Left ventricle myocardium superior (tissue), 1 donor: Measurements from ENCODE around the gene NPHP3. TPM values are rescaled to one million over a fixed set of nuclear protein-coding genes. Genes with fewer than 3 reads are reported as not detected.
"Not testable (repeated sequence)": the region's sequence is repeated elsewhere in the genome, so short reads cannot be mapped to it uniquely, and the experiment has no call there.

Source experiments
- ATAC-seq: fragments of 200-7000 bp; cut with Tn5 transposase; one replicate; pipeline ENCODE4 v1.9.1; 2020; ENCODE audit warnings: mild to moderate bottlenecking, moderate library complexity
- DNase-seq: peaks from one replicate; pipeline ENCODE4 v3.0.0-alpha.2; 2020
- intact Hi-C: fragments of 100-400 bp; cut with micrococcal nuclease; formaldehyde crosslinking; loops from one replicate; pipeline ENCODE4 v1.11.0; 2022
- total RNA-seq: library from RNA; stranded (reverse); fragmentation: NEBNext Ultra II Directional; extraction: Animal tissue kit (Norgen Biotek cat#: 25700); gene quantifications from one replicate; pipeline ENCODE4 v1.2.1, GENCODE V29; 2021
- donor health status: DM: no; HTN: yes; CAD: no; lungs with severe emphysema.

The NPHP3 gene
- total RNA-seq, 1 donor from 2014 or later = 9.2 TPM

DNA sequence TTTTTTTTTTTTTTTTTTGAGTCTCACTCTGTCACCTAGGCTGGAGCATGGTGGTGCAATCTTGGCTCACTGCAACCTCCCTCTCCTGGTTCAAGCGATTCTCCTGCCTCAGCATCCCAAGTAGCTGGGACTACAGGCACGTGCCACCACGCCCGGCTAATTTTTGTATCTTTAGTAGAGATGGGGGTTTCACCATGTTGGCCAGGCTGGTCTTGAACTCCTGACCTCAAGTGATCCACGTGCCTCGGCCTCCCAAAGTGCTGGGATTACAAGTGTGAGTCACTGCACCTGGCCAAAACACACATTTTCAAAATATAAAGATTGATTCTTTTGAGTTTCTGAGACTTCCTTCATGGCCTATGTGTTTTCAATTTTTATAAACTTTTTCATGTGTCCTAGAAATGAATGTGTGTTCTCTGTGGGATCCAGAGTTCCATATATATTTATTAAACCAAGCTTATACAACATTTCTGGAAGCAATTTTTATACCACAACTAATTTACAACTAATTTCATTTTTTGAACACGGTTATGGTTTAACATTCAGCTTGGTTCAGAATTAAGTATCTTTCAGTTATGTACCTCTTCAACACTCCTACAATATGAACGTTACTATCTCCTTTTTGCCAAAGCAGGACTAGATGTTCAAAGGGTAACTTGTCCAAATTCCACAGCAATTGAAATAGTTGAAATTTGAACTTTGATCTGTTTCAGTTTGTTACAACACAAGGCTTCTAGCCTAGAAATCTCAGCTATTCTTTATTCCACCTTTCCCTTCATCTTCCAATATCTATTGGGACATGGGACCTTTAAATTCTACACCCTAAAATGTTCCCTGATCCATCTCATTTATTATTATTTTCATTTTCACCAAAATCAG lies 64.1 kb downstream of the NPHP3 start:
- no peak for DNase-seq
- no peak for ATAC-seq
- intact Hi-C loops = no loop called here

DNA sequence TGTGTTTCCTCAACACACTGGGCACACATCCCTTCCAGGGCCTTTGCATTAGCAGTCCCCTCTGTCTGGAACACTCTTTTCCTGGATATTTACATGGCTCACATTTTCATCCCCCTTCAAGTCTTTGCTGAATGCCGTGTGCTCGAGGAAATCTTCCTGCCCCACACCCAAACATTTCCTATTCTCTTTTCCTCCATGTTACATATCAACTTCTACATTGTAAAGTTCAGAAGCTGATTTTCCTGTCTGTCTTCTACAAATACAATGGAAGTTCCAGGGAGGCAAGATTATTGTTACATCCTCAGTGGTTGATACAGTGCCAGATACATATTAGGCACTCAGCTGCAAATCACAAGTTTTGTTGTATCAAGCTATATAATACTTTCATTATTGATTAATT lies 66.7 kb downstream of the NPHP3 start:
- intact Hi-C loops = no loop called here
- ATAC-seq (no peak), DNase-seq (no peak)

DNA sequence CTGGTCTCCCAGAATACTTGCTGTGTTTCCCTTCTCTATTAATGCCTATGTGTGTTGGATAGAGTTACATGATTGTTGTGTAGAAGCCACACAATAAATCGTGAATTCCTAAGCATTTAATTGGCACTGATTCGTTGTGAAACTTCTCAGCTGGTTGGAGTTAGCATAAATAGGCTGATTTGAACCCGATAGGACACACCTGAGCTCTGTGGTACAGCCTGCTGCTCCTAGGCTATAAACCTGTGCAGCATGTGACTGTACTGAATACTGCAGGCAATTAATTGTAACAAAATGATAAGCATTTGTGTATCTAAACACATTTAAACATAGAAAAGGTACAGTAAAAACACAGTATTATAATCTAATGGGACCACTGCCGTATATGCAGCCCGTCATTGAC lies 67.5 kb downstream of the NPHP3 start:
- ATAC-seq (no peak), DNase-seq (no peak)
- intact Hi-C loops = no loop called here

DNA sequence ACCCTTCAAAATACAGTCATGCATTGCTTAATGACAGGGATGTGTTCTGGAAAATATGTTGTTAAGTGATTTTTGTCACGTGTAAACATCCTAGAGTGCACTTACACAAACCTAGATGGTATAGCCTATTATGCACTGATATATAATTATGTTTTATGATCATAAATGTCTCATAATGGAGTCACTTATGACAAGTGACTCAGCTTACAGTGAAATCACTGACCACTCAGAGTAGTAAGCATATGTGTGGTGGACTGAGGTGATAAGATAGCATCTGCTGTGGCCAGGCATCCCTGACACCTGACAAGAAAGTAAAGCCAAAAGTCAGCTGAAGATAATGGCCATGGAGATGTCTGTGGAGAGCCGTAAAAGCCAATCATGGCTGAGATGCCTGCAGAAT lies 68.0 kb downstream of the NPHP3 start:
- DNase-seq (no peak), ATAC-seq (no peak)
- intact Hi-C loops = no loop called here

DNA sequence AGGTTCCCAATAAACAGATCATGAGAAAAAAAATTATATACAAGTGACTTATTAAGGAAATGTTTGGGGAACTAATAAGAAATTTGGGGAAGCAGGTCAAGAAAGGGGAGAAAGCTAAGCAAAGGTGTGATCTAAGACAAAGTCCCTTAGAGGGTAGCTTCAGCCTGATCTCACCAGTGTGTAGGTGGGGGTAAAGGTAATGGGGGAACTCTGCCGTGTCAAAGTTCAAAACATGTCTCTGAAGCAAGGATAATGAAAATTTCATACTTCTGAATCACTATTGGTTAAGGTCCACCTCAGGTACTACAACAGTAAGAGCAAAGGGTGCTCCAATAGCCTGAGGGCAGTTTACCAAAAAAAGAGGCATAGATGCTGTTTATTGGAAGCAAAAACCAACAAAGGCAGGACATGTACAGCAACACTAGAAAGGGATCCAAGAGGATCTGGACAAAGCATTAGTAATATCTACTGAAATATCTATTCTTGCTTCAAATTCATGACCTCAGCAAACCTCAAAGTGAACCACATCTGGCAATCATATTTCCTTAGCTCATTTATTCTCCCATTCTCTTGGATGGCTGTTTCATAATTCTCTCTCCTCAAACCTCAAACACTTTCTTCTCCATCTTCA lies 69.5 kb downstream of the NPHP3 start:
- intact Hi-C loops = no loop called here
- no peak for DNase-seq
- no peak for ATAC-seq

DNA sequence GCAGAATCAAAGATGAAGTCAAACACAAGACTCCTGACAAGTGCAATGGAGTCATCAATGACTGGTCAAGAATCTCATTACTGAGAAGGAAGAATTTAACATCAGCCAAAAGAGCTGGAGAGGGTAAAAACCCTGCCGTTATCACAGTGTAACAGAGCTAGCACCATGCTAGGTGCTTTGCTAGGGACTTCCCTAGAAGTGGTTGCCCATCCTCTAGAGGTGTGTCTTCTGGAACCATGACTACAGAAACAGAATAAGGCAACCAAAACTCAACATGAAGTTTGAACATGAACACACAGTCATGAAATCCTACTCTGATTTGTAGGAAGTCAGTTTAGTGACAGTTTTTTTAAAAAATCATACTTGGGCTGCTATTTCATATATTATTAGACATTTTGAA lies 72.1 kb downstream of the NPHP3 start:
- no peak for DNase-seq
- intact Hi-C loops = no loop called here
- ATAC-seq = no peak

DNA sequence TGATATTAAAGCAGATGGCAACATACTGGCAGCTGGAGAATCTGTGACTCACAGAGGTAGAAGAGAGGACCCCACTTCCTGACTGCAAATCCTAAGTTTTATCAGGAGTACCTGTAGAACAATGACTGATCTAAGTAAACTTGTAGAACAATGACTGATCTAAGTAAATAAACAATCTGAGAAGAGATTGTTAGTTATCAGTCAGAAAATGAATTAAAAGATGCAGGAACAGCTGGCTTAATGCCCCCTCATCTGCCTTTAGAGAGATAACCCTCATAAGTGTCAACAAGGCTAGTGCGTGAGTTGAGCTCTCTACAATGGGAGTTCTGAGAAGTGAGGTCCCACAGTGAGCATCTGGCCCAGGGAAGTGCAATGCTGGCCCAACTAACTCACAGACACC lies 77.2 kb downstream of the NPHP3 start:
- ATAC-seq = no peak
- intact Hi-C loops = no loop called here
- DNase-seq = no peak

DNA sequence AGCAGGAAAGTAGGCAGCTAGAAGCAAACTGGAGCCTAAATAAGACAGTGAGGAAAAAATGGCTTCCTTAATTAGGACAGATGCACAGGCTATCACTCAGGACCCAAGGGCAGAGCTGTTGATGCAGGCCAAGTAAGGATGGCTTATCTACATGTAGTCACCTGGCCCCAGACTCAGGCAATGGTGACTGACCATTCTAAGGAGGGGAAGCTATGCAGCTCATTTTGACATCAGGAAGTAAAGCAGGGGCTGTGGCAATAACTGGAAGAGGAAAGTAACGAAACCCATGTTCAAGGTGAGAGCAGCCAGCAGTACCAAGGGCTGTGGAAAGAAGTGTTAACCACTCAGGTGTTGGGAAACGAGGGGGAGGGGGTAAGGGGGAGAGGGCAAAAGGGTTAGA lies 78.8 kb downstream of the NPHP3 start:
- ATAC-seq = no peak
- DNase-seq = no peak
- intact Hi-C loops = loop anchor here (2.0 kb wide), 1 partner anchor 107 kb away; no protein-coding TSS in a partner anchor

DNA sequence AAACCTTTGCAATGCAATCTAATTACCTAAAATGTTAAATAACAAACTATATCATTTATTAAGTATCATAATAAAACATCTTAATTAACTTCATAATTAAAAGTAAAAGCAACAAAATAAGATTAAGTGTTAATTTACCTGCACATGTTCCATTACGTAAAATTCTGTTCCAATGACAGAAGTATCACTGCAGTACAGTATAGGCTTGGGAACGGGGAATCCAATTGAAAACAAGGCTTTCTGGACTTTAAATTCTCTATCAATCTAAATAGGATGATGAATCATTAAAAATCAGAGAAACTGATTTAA lies 79.7 kb downstream of the NPHP3 start:
- intact Hi-C loops = loop anchor here (2.0 kb wide), 1 partner anchor 106 kb away; no protein-coding TSS in a partner anchor
- no peak for DNase-seq
- no peak for ATAC-seq

DNA sequence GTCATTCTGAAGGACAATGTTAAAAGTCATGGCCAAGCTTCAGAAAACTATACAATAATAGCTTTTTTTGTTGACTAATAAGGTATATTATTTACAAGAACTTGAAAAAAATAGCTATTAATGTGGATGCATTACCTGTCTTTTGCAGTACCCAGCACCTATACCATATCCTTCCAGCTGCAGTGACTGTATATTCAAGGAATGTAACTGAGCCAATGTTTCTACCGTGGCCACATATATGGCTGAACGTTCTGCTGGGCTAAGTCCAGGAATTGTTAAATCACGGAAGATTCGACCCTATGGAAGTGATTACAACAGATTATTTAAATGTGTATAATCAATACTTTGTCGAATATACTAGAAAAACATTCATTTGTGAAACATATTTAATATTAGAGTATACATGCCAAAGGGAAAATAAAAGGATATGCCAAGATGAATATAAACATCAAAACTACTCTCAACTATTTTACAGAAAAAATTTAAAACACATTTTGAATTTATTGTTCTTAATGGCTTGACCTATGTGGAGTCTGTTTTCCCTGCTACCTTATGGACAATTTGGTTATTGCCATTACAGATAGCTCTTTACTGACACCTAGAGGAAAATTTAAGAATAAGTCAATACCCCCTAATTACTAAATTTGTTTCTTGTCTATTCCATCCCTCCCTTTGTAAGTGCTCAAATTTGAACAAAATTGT lies 80.2 kb downstream of the NPHP3 start:
- ATAC-seq = peak; percentile 61
- intact Hi-C loops = loop anchor here (2.0 kb wide), 1 partner anchor 105 kb away; no protein-coding TSS in a partner anchor

DNA sequence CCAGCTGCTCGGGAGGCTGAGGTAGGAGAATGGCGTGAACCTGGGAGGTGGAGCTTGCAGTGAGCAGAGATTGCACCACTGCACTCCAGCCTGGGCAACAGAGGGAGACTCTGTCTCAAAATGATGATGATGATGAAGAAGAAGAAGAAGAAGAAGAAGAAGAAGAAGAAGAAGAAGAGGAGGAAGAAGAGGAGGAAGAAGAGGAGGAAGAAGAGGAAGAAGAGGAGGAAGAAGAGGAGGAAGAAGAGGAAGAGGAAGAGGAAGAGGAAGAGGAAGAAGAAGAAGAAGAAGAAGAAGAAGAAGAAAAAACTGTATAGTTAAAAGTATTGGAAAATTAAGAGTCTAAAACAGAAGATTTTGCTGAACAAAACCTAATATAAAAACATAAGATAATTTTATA lies 80.8 kb downstream of the NPHP3 start:
- DNase-seq, intact Hi-C loops, ATAC-seq: not testable (repeated sequence)

More for the DNA sequence above, 80.2 kb downstream of the NPHP3 start:
- DNase-seq = no peak

DNA sequence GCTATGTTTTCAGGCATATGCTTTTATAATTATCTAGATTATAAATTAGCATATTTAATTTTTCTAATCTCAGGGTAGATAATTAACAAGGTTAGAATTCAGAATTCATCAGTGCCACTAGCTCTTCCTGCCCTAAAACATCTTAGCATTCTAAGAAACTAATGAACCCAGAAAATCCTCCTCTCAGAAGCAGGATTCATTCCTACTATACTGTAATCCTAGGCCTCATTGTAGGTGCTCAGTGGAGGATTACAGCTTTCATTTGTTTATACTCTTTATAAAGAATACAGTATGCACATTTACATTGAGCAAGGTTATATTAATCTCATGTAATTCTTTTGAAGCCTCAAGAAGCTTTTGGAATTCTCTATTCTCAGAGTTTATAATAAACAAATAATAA lies 83.5 kb downstream of the NPHP3 start:
- DNase-seq (no peak), ATAC-seq (no peak)
- intact Hi-C loops = no loop called here

DNA sequence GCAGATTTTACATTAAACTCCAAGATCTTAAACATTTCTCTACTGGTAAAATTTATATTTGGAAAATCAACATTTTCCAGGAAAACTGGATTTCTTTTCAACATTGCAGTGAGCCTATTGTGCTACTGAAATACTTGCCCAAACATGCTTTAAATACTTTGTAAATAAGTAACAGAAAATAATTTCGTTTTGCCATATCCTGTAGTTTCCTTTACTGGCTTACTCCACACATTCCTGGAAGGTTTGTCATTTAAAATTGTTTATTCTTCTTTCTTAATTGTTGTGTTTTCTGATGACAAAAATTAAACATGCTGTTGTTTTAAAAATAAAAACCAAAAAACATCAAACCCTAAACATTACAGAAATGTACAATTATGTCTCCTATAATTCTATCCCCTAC lies 84.6 kb downstream of the NPHP3 start:
- no peak for ATAC-seq
- intact Hi-C loops = no loop called here

DNA sequence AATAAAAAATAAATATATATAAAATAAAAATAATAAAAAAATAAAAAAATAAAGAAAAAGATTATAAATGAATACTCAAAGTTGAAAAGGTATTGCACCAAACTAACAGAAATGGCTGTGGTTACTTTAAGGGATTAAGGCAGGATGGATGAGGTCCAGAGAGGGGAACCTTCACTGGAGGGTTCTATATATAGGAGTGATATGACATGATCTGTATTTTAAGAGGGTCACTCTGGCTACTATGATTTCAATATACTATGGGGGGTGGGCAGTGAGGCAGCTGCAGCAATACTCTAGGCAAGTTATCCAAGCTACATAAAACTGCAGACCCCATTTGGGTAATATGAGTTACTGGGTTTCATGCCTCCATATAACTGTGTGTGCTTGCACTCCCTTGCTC lies 87.2 kb downstream of the NPHP3 start:
- ATAC-seq = peak; percentile 97
- DNase-seq = no peak
- intact Hi-C loops = no loop called here

More for the DNA sequence above, 84.6 kb downstream of the NPHP3 start:
- DNase-seq = no peak

Other genes starting within 250 kb of the NPHP3 start
- gene ACKR4, start 125.1 kb downstream of the NPHP3 start, total RNA-seq = 1.4 TPM
- 16.8 TPM for gene ACAD11, start 62.6 kb downstream of the NPHP3 start, total RNA-seq
- gene UBA5, start 62.1 kb downstream of the NPHP3 start, total RNA-seq = 38.3 TPM